HL-60 (cell line): ENCODE results near the gene SLC22A12.

Experiments used
- DNase-seq, 2 experiments: peaks; one replicate each; pipeline ENCODE4 v3.0.0-alpha.2; 2010 to 2020; ENCODE audit warnings: low read depth in 1 of 2, low spot score in 1 of 2
- H3K27ac ChIP-seq: fragments of 250-450 bp; sonication (Bioruptor Pico); replicated peaks from 2 replicates; pipeline ENCODE4 v1.5.1; 2020; ENCODE audit warnings: mild to moderate bottlenecking, moderate library complexity
- H3K27me3 ChIP-seq: fragments of 250-450 bp; sonication (Bioruptor Pico); 2 replicates; pipeline ENCODE4 v1.5.1; 2021; ENCODE audit warnings: mild to moderate bottlenecking, moderate library complexity; ENCODE audit not compliant: insufficient read depth, poor library complexity, severe bottlenecking
- H3K4me3 ChIP-seq: replicated peaks from 2 replicates; pipeline ENCODE4 v1.5.1; 2011; ENCODE audit warnings: mild to moderate bottlenecking, control low read depth, low read length; ENCODE audit not compliant: insufficient read depth
- GABPA ChIP-seq: IDR thresholded peaks from 2 replicates; pipeline ENCODE4 v1.6.1; 2012; ENCODE audit warnings: low read depth
- POLR2AphosphoS5 ChIP-seq: IDR thresholded peaks from 2 replicates; pipeline ENCODE4 v1.6.1; 2012; ENCODE audit warnings: low read depth
- SPI1 ChIP-seq: IDR thresholded peaks from 2 replicates; pipeline ENCODE4 v1.6.1; 2012; ENCODE audit warnings: low read depth, mild to moderate bottlenecking, borderline replicate concordance
- TF ChIP-seq, protein P1 (sequence below): IDR thresholded peaks from 2 replicates; pipeline ENCODE4 v1.6.1; 2012; ENCODE audit warnings: low read depth; ENCODE audit not compliant: insufficient replicate concordance
- TF ChIP-seq, protein P2 (sequence below): IDR thresholded peaks from one replicate; pipeline ENCODE4 v1.5.1; 2011; ENCODE audit warnings: low read length, control low read depth, inconsistent platforms; ENCODE audit not compliant: insufficient read depth

The SLC22A12 gene

DNA sequence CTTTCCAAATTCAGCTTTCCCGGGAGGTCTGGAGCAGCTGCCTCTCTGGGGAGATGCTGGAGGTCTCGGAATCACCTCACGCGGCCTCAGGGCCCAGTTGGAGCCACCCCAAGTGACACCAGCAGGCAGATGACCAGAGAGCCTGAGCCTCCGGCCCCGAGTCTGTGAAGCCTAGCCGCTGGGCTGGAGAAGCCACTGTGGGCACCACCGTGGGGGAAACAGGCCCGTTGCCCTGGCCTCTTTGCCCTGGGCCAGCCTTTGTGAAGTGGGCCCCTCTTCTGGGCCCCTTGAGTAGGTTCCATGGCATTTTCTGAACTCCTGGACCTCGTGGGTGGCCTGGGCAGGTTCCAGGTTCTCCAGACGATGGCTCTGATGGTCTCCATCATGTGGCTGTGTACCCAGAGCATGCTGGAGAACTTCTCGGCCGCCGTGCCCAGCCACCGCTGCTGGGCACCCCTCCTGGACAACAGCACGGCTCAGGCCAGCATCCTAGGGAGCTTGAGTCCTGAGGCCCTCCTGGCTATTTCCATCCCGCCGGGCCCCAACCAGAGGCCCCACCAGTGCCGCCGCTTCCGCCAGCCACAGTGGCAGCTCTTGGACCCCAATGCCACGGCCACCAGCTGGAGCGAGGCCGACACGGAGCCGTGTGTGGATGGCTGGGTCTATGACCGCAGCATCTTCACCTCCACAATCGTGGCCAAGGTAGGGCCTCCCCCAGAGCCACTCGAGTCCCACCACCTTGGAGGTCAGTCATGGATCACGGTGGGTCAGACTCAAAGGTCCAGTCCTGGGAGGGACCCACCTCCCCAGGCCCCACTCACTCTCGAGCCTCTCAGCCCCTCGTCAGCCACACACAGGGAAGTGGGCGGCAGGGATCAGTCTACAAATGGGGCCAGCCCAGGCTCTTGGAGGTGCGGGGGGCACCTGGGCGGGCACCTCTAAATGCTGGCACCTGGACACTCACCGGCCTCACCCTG, 525 bp downstream of the SLC22A12 start:
- Histone ChIP-seq H3K27me3 (no peaks in the 10 kb centered on the region), H3K27ac (no peak overlapping the region), H3K4me3 (no peak overlapping the region)
- no peak for DNase-seq
- TF ChIP-seq, protein P1, sequence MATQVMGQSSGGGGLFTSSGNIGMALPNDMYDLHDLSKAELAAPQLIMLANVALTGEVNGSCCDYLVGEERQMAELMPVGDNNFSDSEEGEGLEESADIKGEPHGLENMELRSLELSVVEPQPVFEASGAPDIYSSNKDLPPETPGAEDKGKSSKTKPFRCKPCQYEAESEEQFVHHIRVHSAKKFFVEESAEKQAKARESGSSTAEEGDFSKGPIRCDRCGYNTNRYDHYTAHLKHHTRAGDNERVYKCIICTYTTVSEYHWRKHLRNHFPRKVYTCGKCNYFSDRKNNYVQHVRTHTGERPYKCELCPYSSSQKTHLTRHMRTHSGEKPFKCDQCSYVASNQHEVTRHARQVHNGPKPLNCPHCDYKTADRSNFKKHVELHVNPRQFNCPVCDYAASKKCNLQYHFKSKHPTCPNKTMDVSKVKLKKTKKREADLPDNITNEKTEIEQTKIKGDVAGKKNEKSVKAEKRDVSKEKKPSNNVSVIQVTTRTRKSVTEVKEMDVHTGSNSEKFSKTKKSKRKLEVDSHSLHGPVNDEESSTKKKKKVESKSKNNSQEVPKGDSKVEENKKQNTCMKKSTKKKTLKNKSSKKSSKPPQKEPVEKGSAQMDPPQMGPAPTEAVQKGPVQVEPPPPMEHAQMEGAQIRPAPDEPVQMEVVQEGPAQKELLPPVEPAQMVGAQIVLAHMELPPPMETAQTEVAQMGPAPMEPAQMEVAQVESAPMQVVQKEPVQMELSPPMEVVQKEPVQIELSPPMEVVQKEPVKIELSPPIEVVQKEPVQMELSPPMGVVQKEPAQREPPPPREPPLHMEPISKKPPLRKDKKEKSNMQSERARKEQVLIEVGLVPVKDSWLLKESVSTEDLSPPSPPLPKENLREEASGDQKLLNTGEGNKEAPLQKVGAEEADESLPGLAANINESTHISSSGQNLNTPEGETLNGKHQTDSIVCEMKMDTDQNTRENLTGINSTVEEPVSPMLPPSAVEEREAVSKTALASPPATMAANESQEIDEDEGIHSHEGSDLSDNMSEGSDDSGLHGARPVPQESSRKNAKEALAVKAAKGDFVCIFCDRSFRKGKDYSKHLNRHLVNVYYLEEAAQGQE = no peak
- TF ChIP-seq, protein P2, sequence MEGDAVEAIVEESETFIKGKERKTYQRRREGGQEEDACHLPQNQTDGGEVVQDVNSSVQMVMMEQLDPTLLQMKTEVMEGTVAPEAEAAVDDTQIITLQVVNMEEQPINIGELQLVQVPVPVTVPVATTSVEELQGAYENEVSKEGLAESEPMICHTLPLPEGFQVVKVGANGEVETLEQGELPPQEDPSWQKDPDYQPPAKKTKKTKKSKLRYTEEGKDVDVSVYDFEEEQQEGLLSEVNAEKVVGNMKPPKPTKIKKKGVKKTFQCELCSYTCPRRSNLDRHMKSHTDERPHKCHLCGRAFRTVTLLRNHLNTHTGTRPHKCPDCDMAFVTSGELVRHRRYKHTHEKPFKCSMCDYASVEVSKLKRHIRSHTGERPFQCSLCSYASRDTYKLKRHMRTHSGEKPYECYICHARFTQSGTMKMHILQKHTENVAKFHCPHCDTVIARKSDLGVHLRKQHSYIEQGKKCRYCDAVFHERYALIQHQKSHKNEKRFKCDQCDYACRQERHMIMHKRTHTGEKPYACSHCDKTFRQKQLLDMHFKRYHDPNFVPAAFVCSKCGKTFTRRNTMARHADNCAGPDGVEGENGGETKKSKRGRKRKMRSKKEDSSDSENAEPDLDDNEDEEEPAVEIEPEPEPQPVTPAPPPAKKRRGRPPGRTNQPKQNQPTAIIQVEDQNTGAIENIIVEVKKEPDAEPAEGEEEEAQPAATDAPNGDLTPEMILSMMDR = no peak
- TF ChIP-seq SPI1 = no peak
- TF ChIP-seq POLR2AphosphoS5 = no peak
- no peak for TF ChIP-seq GABPA

DNA sequence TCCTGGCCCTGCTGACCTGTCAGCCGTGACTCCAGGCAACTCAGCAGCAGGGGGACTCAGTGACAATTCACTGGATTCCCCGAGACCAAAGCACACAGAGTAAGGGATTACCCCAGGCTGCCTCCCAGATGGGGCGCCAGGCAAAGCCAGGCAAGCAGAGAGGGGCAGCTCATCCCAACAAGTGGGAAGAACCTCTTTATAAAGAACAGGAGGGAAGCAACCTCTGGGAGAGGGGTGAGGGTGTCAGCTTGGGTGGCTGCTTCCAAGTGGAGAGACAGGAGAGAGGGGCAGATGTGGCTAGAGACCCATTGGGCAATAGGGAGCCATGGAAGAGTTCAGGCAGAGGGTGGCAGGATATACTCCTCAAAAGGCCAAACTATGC, 1.2 kb downstream of the SLC22A12 start:
- TF ChIP-seq, protein P2 = no peak
- TF ChIP-seq GABPA (no peak), SPI1 (no peak), POLR2AphosphoS5 (no peak)
- TF ChIP-seq, protein P1 = no peak
- DNase-seq = no peak
- H3K4me3 ChIP-seq = no peak overlapping the region
- no peaks in the 10 kb centered on the region for H3K27me3 ChIP-seq
- no peak overlapping the region for H3K27ac ChIP-seq

DNA sequence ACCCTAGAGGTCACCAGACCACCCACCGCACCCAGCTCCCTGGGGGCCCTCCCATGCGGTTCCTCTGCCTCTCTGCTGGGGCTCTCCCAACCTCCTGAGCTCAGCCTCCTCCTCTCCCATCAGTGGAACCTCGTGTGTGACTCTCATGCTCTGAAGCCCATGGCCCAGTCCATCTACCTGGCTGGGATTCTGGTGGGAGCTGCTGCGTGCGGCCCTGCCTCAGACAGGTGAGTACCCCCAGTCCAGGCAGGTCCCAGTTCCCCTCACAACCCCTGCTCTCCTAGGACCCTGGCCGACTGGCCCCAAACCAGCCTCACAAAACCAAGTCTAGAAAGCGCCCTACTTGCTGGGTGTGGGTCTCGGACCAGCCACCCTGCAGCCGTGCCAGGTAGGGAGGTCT, 1.6 kb downstream of the SLC22A12 start:
- no peak for TF ChIP-seq GABPA
- TF ChIP-seq SPI1 = no peak
- TF ChIP-seq, protein P2 = no peak
- TF ChIP-seq, protein P1 = no peak
- TF ChIP-seq POLR2AphosphoS5 = no peak
- Histone ChIP-seq H3K27me3 (no peaks in the 10 kb centered on the region), H3K4me3 (no peak overlapping the region), H3K27ac (no peak overlapping the region)
- DNase-seq = no peak
